ENCODE results near the gene GPR160. TPM values are rescaled to one million over a fixed set of nuclear protein-coding genes. Genes with fewer than 3 reads are reported as not detected.
"Not testable (repeated sequence)": the region's sequence is repeated elsewhere in the genome, so short reads cannot be mapped to it uniquely, and the experiment has no call there.

GPR160 gene, protein sequence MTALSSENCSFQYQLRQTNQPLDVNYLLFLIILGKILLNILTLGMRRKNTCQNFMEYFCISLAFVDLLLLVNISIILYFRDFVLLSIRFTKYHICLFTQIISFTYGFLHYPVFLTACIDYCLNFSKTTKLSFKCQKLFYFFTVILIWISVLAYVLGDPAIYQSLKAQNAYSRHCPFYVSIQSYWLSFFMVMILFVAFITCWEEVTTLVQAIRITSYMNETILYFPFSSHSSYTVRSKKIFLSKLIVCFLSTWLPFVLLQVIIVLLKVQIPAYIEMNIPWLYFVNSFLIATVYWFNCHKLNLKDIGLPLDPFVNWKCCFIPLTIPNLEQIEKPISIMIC
- 10 to 100 TPM; 42.0 to 53.5 (median 46.3) TPM for polyA plus RNA-seq (ENCODE audit: insufficient read length in 4 of 4)

DNA sequence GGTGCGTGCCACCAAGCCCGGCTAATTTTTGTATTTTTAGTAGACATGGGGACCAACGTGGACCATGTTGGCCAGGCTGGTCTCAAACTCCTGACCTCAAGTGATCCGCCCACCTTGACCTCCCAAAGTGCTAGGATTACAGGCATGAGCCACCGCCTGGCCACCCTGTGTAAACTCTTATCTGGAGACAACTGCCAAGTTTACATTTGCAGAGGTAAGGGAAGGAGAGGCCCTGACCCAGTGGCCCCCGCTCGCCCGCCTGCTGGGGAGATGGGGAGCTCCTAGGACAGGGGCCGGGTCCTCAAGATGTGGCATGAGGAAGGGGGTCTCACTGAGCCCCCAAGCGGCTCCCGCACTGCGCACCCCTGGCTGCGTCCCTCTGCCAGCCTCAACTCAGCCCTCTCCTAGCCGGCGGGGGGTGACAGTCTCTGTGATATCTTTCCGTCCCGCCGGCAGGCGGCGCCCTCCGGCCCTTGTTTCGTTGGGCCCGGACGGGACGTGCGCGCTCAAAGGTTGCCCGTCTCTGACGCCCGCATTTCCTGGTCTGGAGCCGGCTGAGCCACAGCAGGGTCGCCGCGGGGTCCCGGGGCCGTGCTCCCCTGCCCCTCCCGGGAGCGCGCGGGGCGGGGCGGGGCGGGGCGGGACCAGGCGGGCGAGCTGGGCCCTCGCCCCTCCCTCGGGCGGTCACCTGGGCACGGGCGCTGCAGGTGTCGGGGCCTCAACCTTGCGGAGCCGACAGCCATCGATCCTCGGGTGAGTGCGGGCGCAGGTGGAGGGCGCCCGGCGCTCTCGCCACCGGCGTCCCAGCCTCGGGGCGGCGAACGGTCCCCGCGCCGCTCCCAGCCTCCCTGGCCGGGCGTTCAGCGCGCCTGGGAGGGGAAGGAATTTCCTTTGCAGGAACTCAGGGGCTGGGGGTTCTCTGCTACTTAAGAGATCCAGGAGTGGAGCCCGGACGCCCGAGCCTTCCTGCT, at the start of gene GPR160:
GPR160 (plus strand) TSS at position 533 of the 971 bp plus-strand sequence. CDS start 45,978 bp downstream, outside the sequence.
- DNase-seq (ENCODE audit: low read depth in 4 of 4, low spot score in 3 of 4), result no peak

DNA sequence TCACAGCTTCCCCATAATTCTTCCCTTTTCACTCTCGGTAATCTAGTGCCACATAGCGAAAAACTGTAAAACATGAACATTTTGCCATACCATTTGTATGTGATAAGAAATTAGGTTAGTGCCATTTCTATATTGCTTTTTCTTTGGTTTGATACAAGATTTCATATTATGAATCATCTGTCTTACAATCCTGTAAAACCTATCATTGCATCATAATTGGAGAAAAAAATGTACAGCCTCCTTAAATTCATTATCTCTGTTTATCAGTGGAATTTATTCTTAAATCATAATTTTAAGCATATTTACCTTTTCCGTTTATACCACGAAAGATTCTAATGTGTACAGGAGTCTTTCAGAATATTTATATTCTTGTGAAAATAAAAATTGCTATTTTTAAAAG, 47.4 kb upstream of the GPR160 start:
- DNase-seq (ENCODE audit: low read depth in 4 of 4, low spot score in 3 of 4), result no peak

DNA sequence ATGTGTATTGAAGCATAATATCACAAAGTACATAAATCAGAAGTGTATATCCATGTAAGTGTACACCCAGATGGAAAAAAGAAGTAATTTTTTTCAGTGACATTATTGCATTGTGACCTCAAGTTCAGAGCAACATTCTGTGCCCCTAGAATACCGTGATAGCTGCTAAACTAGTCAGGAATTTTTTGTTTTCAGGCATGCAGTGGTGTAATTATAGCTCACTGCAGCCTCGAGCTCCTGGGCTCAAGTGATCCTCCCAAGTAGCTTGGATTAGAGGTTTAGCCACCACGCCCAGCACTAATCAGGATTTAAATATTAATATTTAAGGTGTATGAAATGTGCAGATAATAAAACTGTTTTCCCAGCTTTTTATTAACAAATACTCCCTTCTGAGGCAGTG, 45.6 kb upstream of the GPR160 start:
- DNase-seq (ENCODE audit: low read depth in 4 of 4, low spot score in 3 of 4), result no peak

DNA sequence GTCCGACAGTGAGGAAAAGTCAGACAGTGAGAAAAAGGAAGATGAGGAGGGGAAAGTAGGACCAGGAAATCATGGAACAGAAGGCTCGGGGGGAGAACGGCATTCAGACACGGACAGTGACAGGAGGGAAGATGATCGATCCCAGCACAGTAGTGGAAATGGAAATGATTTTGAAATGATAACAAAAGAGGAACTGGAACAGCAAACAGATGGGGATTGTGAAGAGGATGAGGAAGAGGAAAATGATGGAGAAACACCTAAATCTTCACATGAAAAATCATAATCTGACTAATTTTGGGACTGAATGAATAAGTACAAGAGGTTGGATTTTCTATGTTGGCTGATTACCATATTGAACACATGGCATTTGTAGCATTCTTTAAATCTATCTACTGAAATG, 45.0 kb upstream of the GPR160 start:
- DNase-seq (ENCODE audit: low read depth in 4 of 4, low spot score in 3 of 4), result no peak

DNA sequence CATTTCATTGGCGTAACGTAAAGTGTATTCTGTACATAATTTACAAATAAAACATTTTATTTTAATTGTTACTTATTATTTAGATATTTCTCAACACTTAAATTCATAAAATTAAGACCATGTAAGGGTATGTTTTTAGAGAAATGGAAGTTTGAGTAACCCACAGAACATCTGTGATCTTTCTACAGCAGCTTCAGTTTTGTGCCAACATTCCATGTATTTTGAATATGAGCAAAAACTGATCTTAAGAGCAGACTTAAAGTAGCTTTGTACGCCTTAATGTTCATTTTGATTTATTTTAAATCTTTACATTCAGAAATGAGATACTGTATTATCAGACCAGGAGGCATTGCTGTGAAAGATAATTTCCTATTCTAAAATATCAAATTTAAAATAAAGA, 44.0 kb upstream of the GPR160 start:
- DNase-seq (ENCODE audit: low read depth in 4 of 4, low spot score in 3 of 4), result no peak

DNA sequence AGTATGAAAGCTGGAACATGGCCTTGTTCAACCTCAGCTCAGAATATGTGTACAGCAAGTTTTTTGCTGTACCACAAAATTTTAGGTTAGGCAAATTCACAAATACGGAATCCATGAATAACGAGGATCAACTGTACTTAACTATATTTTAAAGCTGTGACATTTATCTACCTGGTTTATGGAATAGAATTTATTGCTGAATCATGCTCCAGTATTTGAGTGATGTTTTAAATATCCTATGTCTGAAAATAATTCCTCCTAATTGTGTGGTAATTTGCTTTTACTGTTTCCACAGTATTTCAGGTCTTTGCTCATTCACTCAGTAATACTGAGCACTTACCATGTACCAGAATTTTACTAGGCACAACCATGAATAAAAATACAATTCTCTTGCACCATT, 41.7 kb upstream of the GPR160 start:
- no peak for DNase-seq (ENCODE audit: low read depth in 4 of 4, low spot score in 3 of 4)

DNA sequence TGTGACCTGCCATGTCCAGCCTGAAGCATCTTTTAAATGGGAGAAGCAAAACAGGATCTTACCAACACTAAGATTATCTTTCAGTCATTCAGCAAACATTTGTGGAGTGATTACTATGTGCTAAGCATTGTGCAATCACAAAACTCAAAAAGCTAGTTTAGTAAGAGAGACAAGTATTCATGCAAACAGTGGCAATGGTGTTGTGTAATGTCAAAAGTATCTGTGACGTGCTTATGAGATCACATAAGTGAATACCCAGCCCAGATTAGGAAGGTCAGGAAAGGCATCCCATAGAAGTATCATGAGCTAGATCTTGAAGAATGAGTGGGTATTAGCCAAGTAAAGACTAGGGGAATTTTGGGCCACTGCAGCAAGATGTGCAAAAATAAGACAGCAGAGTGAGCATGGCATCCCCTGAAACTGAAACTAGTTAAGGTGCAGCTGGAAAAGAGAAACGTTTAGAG, 39.1 kb upstream of the GPR160 start:
- no peak for DNase-seq (ENCODE audit: low read depth in 4 of 4, low spot score in 3 of 4)

DNA sequence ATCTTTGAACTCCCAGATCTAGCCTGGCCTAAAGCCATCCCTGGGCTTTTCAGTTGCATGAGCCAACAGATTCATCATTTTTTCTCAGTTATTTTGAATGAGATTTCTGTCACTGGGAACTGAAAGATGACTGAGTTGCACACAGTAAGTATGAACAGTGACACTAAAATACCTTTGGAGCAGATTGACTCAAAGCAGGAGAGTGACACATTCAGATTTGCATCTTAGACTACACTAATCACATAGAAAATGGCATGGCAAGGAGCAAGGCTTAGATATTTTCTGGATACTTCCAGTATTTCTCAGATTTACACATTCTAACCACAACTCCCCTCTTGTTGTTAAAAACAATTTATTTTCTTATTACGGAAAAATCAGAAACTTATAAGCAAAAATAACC, 38.4 kb upstream of the GPR160 start:
- no peak for DNase-seq (ENCODE audit: low read depth in 4 of 4, low spot score in 3 of 4)

DNA sequence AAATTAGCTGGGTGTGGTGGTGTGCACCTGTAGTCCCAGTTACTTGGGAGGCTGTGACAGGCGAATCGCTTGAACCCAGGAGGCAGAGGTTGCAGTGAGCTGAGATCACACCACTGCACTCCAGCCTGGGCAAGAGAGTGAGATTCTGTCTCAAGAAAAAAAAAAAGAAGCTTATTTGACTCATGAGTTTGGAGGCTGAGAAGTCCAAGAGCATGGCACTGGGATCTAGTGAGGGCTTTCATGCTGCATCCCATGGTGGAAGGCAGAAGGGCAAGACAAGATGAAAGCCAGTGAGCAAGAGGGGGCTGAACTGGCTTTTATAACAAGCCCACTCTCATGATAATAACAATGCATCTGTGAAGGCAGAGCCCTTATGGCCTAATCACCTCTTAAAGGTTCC, 37.7 kb upstream of the GPR160 start:
- DNase-seq (ENCODE audit: low read depth in 4 of 4, low spot score in 3 of 4), result no peak

DNA sequence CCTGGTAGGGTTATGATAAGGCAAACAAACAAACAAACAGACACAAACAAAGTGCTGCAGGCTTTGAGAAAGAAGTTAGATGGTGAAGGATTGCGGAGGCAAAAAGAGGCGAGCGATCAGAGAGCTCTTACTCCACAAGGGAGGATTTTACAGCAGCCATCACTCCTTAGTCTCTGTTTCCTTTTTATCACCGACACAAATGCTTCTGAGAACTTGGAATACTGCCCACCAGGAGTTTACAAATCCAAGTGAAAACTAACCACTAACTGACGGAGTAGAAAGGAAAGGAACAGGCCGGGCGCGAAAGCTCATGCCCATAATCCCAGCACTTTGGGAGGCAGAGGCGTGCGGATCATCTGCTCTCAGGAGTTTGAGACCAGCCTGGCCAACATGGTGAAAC, 35.6 kb upstream of the GPR160 start:
- no peak for DNase-seq (ENCODE audit: low read depth in 4 of 4, low spot score in 3 of 4)

DNA sequence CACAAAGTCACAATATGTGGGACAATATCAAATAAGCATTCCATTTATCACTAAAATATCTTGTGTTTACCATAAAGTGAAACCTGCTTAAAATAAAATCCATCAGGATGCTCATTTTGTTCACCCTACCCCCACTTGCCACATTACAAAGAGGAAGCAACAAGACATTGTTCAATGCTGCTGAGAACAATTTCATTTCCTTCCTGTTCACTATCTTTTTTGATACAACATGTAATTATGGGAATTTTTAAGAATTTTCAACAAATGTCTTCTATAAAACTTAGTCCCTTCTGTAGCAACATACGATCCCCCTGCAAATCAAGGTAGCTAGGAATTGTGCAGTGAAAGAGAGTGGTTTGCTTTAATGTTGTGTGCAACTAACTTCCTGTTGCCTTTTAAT, 34.9 kb upstream of the GPR160 start:
- DNase-seq (ENCODE audit: low read depth in 4 of 4, low spot score in 3 of 4), result no peak

DNA sequence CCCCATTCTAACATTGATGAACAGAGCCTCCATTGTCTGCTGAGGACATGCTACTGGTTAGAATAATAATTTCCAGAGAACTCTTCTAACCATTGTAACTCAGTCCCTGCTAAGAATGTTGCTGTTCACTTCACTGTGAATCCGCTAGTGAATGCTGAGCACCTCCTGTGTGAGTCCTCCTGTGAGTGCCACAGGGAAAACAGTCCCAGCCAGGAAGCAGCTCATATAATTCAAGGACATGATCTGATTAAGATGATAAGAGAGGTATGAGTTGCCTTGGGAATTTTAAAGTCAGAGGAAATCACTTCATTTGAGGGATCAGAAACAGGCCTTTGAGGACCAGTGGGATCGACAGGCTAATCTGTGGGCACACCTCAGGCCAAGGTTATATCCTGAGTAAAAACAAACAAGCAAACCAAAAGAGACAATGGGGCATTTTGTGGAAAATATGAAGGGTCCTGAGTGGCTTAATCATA, 33.9 kb upstream of the GPR160 start:
- no peak for DNase-seq (ENCODE audit: low read depth in 4 of 4, low spot score in 3 of 4)

DNA sequence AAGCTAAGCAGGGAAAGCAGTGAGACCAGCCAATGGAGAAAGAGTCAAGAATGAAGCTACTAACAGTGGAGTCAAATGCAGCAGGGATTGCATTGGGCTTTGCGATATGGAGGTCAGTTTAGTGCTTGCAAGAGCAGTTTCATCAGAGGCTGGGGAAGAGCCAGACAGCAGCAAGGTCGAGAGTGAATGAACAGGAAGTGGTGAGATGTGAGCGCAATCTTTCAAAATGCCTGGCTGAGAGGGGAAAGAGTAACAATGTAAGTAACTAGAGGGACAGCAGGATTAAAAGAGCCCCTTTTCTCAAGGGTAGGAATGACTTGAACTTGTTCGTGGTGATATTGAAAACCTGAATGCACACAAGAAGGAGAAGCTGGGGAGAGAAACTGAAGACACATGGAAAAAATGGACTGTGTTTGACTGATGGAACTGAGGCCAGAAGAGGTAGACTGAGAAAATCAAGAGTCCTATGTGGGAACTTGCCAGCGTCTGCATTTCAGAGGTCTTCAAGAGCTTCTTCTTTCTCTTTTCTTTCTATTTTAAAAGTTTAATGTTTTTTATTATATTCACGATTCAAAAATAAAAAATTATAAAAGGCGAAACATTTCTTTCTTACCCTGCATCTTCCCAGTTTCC, 30.6 kb upstream of the GPR160 start:
- DNase-seq (ENCODE audit: low read depth in 4 of 4, low spot score in 3 of 4), result no peak

DNA sequence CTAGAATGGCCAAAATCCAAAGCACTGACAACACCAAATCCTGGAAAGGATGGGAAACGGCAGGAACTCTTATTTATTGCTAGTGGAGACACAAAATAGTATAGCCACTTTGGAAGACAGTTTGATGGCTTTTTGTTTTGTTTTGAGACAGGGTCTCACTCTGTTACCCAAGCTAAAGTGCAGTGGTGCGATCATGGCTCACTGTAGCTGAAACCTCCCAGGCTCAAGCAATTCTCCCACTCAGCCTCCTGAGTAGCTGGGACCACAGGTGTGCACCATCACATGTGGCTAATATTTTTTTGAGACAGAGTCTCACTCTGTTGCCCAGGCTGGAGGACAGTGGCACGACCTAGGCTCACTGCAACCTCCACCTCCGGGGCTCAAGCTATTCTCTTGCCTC, 27.3 kb upstream of the GPR160 start:
- DNase-seq (ENCODE audit: low read depth in 4 of 4, low spot score in 3 of 4), result no peak

DNA sequence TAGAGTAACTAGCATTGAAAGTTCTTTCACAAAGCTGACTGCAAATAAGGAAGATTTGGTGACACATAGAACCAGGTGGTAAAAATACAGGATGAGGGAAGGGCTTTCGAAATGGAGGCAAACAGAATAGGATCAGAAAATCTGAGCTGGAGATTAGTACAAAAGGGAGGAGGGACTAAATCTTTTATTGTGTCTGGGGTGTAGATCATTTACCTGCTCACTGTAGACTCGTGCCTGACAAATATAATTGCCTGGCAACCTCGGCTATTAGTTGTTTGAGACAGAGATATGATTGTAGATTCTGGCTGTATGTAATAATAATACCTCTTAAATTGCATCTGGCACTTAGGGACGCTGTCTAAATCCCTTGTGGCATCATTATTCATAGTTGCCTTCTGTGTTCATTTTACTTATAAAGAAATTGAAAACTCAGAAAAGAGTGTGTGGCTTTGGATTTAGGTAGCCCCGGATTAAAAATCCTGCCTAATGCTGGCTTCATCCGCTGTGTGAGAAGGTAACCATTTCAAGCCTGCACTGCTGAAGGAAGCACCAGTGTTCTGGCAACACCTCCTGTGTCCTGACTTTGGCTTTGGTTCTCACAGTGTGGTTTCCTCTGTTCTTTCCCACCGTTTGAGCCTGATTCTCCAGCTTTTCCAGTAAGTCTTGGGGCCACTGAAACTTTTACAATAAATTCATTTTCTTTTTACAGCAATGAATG, 25.0 kb upstream of the GPR160 start:
- DNase-seq (ENCODE audit: low read depth in 4 of 4, low spot score in 3 of 4), result no peak

DNA sequence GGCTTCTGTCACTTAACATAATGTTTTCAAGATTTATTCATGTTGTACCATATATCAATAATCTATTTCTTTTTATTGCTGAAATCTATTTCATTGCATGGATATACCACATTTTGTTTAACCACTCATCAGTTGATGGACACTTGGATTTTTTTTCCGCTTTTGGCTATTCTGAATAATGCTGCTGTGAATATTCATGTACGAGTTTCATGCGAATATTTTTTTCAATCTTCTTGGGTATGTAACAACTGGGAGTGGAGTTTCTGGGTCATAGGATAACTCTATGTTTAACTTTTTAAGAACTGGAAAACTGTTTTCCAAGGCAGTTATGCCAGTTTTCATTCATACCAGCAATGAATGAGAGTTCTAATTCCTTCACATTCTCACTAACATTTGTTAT, 21.7 kb upstream of the GPR160 start:
- DNase-seq (ENCODE audit: low read depth in 4 of 4, low spot score in 3 of 4), result no peak

DNA sequence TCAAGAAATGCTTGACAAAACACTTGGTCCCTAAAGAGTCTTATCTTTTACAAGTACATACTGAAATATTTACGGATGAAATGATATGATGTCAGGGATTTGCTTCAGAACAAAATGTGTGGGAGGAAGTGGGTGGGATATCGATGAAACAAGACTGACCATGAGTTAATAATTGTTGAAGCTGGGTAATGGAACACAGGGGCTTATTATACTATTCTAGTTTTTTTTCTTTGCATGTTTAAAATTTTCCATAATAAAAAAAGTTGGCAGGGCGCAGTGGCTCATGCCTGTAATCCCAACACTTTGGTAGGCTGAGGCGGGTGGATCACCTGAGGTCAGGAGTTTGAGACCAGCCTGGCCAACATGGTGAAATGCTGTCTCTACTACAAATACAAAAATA, 18.5 kb upstream of the GPR160 start:
- not testable (repeated sequence) for DNase-seq (ENCODE audit: low read depth in 4 of 4, low spot score in 3 of 4)

DNA sequence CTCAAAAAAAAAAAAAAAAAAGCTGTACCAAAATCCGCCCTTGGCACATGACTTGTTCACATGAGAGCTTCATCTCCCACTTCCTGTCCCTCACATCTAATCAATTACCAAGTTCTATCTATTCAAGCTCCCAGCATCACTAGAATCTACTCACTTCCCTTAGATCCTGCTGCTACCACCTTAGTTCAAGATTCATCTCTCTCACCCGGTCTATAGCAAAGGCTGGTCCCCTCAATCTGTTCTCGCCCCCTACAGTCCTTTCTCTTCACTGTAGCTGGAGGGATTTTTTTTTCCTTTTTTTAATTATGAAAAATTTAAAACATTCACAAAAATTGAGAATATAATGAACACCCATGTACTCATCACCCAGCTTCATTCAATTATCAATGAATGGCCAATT, 16.7 kb upstream of the GPR160 start:
- DNase-seq (ENCODE audit: low read depth in 4 of 4, low spot score in 3 of 4), result no peak

DNA sequence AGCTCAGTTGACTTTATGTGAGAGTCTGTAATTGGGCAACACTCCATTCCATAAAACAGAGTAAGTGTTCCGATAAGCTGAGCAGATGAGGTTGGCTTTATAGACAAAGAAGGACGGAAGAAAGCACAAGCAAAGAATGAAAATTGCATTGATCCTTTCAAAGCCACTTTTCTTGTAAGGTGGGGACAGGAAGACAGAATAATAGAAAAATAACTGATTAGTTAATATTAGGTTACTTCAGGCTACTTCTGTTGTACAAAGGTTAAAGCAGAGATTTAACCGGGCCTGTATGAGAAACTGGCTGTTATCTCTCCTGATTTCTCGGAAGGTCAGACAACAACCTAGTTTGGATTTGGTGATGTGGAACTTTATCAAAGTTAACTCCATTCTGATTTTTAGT, 15.5 kb upstream of the GPR160 start:
- no peak for DNase-seq (ENCODE audit: low read depth in 4 of 4, low spot score in 3 of 4)

DNA sequence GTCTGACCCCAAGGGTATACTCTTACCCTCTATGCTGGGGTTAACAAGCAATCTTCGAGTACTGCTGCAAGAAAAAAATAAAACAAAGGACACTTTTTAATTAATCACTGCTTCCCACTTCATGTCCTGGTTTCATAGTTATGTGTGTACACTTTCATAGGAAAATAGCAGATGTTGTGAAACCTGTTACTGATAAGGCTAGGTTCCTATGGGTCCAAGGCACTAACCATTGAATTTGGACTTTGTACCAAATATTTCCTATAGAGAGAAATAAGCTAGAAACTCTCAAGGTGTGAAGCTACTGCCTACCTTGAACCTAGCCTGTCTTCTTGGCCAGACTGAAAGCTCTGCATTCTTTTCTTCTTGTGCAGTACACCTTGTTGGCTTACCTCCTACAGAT, 14.6 kb upstream of the GPR160 start:
- DNase-seq (ENCODE audit: low read depth in 4 of 4, low spot score in 3 of 4), result no peak

Data from right renal pelvis (tissue), 4 donors.